Muscle layer of colon (tissue), 2 donors: ENCODE results near the gene DISC1.

Source experiments
- H3K27ac ChIP-seq: one replicate; pipeline ENCODE4 v1.7.0; 2013; ENCODE audit warnings: low read depth, mild to moderate bottlenecking, low read length, moderate library complexity
- H3K27me3 ChIP-seq, 2 donors: one replicate each; pipeline ENCODE4 v1.7.0; 2013; ENCODE audit warnings: low read length in 2 of 2, mild to moderate bottlenecking in 2 of 2; ENCODE audit not compliant: insufficient read depth in 2 of 2, control insufficient read depth in 1 of 2
- H3K36me3 ChIP-seq: one replicate; pipeline ENCODE4 v1.7.0; 2013; ENCODE audit warnings: mild to moderate bottlenecking, low read length; ENCODE audit not compliant: insufficient read depth
- H3K4me1 ChIP-seq: one replicate; pipeline ENCODE4 v1.7.0; 2013; ENCODE audit warnings: mild to moderate bottlenecking, low read length; ENCODE audit not compliant: insufficient read depth
- H3K4me3 ChIP-seq, 2 donors: one replicate each; pipeline ENCODE4 v1.7.0; 2013; ENCODE audit warnings: low read length in 2 of 2, low read depth in 1 of 2, mild to moderate bottlenecking in 1 of 2, moderate library complexity in 1 of 2
- H3K9ac ChIP-seq: one replicate; pipeline ENCODE4 v1.7.0; 2013; ENCODE audit warnings: low read length
- H3K9me3 ChIP-seq: one replicate; pipeline ENCODE4 v1.7.0; 2013; ENCODE audit warnings: mild to moderate bottlenecking, low read length
- donor health status: abdominal sarcoma.
- donor health status: Adenocarcinoma of cecum.

The DISC1 gene

DNA sequence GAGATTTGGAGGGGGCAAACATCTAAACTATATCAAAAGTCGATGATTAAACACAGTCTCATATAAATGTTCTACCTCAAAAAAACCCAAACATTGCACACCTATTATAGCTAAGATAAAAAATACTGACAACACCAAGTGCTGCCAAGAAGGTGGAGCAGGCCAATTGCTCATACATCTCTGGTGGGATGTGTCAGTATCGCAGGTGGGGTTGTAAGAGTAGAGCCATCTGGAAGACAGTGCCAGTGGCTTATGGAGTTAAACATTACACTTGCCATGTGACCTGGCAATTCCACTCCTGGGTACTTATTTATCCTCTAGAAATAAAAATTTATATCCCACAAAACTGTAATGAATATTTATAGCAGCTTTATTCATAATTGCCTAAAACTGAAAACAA lies 213.4 kb downstream of the DISC1 start:
- Histone ChIP-seq H3K27me3 (no peaks in the 10 kb centered on the region), H3K9ac (no peak overlapping the region), H3K27ac (no peak overlapping the region), H3K4me3 (no peak overlapping the region), H3K9me3 (no peaks in the 10 kb centered on the region), H3K36me3 (no peaks in the 10 kb centered on the region), H3K4me1 (no peaks in the 10 kb centered on the region)

DNA sequence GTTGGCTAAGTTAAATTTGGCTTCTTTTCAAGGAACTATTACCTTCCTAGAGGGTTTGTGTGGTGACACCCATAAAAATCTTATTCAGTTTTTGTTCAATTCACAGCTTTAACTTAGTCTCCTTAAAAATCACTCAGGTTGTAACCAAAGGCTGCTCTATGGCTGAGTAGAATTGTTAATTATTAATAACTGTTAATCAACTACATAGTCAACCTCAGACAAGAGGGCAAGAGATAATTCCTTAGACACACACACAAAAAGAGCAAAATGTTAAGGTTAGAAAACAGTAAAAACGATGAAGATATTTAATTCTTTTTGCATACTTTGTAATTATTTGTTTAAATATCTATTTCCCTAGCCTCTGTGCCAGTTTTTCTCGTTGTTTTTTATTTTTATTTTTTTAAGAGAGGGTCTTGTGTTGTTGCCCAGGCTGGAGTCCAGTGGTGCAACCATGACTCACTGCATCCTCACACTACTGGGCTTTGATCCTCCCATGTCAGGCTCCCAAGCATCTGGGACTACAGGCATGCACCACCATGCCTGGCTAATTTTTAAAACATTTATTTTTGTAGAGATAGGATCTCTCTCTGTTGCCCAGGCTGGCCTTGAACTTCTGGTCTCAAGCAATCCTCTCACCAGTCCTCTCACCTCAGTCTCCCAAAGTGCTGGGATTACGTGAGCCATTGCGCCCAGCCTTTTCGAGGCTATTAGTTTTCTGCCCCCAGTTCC lies 215.2 kb downstream of the DISC1 start:
- Histone ChIP-seq H3K4me3 (no peak overlapping the region), H3K36me3 (no peaks in the 10 kb centered on the region), H3K9me3 (no peaks in the 10 kb centered on the region), H3K27ac (no peak overlapping the region), H3K27me3 (no peaks in the 10 kb centered on the region), H3K4me1 (no peaks in the 10 kb centered on the region), H3K9ac (no peak overlapping the region)

DNA sequence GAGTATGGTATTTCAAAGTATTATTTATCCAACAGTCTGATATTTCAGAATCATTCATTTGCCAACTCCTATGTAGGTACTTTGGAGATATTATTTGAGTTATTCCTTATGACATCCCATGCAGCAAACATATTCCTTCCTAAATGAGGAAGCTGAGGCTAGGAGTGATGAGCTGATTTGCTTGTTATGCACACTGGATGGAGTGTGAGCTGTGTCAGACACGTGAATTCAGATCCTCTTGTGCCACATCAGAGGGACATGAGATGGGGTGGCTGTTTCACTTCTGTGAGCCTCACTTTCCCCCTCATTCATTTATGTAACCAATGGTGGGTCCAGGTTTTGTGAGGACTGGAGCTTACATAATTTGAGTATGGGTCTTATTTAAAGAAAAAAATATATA lies 215.9 kb downstream of the DISC1 start:
- Histone ChIP-seq H3K4me3 (no peak overlapping the region), H3K9me3 (no peaks in the 10 kb centered on the region)

DNA sequence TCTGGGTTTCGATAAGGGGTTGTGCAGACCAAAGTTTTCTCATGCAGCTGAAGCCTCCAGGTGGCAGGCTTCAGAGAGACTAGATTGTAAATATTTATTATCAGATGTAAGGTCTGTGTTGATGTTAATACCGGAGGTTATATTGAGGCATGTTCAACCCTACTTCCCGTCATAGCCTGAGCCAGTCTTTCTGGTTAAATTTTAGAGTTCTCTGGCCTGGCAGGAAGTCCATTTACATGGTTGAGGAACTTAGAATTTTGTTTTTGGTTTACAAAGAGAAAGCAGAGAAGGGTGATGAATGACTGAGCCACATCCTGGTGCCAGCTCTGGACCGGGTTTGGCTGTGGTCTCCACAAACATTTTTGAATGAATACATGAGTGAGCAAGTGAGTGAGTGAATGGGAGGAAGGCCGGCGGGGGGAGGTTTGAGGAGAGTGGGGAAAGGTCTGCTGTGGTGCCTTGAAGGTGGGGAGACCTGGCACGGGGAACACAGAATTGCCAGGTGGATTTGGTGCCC lies 218.5 kb downstream of the DISC1 start:
- Histone ChIP-seq H3K9me3 (no peaks in the 10 kb centered on the region), H3K27me3 (no peaks in the 10 kb centered on the region), H3K36me3 (no peaks in the 10 kb centered on the region), H3K27ac (no peak overlapping the region), H3K4me1 (no peaks in the 10 kb centered on the region), H3K9ac (no peak overlapping the region), H3K4me3 (no peak overlapping the region)

More for the DNA sequence above, 215.9 kb downstream of the DISC1 start:
- Histone ChIP-seq H3K9ac (no peak overlapping the region), H3K4me1 (no peaks in the 10 kb centered on the region), H3K36me3 (no peaks in the 10 kb centered on the region), H3K27me3 (no peaks in the 10 kb centered on the region), H3K27ac (no peak overlapping the region)

DNA sequence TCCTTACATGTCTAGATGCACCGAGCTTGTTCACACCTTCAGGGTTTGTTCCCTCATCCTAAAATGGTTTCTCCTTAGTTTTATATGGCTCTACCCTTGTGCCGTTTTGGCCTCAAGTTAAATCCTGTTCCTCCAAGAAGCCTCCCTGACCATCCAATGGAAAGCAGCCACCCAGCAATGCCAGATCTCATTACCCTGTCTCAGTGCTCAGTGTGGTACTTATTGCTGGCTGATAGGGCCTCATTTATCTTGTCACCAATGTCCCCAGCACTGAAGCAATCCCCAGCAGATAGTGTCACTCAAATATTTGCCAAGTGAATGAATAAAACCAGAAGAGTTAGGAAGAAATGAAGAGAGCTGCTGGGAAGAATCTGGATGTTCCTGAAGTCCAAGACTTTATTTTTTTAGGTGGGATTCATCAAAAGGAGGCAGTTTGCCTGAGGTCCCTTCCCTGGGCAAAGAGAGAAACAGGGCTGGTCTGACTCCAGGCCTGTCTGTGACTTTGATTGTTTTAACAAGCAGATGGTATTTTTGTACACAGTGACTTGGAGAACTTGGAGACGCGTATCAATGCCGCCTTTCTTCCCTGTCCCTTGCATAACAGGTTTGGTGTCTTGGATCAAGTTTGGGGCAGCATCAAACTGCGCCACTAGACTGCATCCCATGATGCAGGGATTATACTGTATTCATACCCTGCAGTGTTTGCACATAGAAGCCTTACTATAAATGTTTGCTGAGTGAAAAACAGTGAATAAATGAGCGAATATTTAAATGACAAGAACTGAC lies 221.2 kb downstream of the DISC1 start:
- no peaks in the 10 kb centered on the region for H3K36me3 ChIP-seq
- no peaks in the 10 kb centered on the region for H3K9me3 ChIP-seq
- H3K27me3 ChIP-seq: no peaks in the 10 kb centered on the region
- no peak overlapping the region for H3K27ac ChIP-seq
- H3K4me1 ChIP-seq: no peaks in the 10 kb centered on the region
- no peak overlapping the region for H3K4me3 ChIP-seq
- no peak overlapping the region for H3K9ac ChIP-seq

DNA sequence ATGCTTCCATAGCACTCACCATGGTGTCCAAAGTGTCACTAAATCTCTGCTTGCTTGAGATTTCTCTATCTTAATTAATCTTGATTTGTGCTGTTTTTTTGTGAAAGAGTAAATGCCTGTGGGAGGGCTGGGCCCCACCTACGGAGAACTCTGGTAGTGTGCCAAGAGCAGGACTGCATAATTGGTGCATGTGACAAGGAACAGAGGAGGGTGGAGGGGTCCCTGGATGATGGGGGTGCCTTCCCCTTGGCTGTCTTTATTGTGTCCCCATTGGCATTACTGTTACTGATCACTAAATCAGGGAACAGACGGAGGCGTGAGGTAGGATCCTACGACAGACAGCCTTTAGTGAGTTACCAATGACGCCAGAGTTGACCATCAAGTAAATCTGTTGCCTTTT lies 223.4 kb downstream of the DISC1 start:
- H3K27me3 ChIP-seq: no peaks in the 10 kb centered on the region
- H3K4me1 ChIP-seq: no peaks in the 10 kb centered on the region
- no peaks in the 10 kb centered on the region for H3K36me3 ChIP-seq
- no peak overlapping the region for H3K9ac ChIP-seq
- no peak overlapping the region for H3K27ac ChIP-seq
- H3K9me3 ChIP-seq: no peaks in the 10 kb centered on the region
- H3K4me3 ChIP-seq: no peak overlapping the region

DNA sequence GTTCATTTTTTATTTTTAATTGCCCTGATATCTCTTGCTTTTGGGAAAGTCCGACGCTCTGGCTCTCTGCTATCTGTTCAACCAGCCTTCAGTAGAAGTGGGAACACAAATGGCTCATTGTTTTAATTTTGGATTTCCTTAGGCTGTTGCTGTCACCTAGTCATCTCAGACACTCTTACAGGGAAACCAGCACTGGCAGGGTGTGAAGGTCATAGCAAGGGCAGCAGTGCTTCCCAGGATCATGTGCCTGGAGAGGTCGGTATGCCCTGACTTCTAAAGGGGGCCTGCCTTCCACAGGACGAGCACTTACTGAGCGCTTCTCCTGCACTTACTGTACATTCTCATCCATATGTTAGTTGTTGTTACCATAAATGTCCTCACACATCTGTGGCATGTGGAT lies 224.2 kb downstream of the DISC1 start:
- H3K4me1 ChIP-seq: no peaks in the 10 kb centered on the region
- no peak overlapping the region for H3K4me3 ChIP-seq
- H3K27me3 ChIP-seq: no peaks in the 10 kb centered on the region
- no peaks in the 10 kb centered on the region for H3K9me3 ChIP-seq
- H3K27ac ChIP-seq: no peak overlapping the region
- H3K9ac ChIP-seq: no peak overlapping the region
- H3K36me3 ChIP-seq: no peaks in the 10 kb centered on the region

DNA sequence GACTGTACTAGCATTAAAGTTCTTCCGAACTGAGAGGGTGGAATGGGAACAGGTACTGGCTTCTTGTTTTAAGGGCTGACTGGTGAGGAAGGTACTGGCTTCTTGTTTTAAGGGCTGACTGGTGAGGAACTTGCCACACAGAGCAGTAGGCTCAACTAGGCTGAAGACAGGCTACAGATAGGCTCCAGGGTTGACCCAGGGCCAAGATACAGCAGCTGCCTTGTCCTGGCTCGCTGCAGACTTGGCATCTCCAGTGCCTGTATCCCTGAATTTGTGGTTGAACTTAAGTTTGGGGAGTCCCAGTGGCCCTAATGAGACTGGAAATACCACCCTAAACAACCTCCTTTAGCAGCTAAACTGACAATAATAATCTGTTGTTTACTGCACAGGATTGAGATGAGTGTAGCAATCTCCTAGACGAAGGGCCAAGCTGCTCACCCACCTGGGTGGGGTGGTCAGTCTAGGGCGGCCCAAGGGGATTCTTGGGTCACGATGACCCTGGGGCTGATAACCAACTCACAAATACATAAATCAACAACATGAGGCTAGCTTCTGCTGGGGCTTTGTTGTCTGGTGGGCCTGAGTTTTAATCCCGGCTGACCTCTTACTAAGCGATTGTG lies 227.1 kb downstream of the DISC1 start:
- no peaks in the 10 kb centered on the region for H3K27me3 ChIP-seq
- no peaks in the 10 kb centered on the region for H3K4me1 ChIP-seq
- no peak overlapping the region for H3K9ac ChIP-seq
- no peaks in the 10 kb centered on the region for H3K36me3 ChIP-seq
- no peak overlapping the region for H3K4me3 ChIP-seq
- no peak overlapping the region for H3K27ac ChIP-seq
- H3K9me3 ChIP-seq: no peaks in the 10 kb centered on the region

DNA sequence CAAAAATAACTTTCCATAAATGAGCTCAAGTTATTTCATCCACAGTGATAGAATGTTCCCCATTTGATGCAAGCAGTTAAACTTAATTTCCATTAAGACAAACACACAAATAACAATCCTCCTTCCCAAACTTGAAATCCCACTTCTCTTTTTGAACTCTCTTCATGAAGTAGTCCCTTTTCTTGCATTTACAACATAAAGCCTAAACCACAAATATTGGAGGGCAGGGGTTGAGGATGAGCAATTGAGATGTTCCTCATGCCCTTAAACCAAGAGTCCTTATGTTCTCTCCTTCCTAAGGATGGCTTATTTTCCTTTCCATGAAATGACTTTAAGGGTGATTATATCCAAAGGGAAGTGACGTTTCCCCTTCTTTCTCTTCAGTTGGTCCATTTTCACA lies 228.8 kb downstream of the DISC1 start:
- Histone ChIP-seq H3K4me1 (no peaks in the 10 kb centered on the region), H3K36me3 (no peaks in the 10 kb centered on the region), H3K9ac (no peak overlapping the region), H3K27me3 (no peaks in the 10 kb centered on the region), H3K27ac (no peak overlapping the region), H3K9me3 (no peaks in the 10 kb centered on the region), H3K4me3 (no peak overlapping the region)

DNA sequence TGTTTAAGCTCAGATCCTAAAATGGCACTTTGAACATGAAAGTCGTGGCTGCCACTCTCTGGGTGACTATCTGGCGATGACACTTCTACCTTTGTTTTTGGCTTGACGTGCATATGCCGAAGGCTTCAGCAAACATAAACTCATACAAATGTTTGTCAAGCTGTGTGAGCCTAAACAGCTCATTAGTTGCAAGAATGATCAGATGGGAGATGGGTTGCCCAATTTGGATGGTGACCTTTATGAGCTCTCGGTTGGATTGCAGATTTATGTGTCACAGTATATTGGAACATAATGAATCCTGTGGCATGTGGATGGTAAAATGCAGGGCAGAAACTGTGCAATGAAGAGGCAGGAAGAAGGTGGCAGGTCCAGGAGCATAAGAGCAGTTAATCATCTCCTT lies 229.3 kb downstream of the DISC1 start:
- no peaks in the 10 kb centered on the region for H3K4me1 ChIP-seq
- no peak overlapping the region for H3K4me3 ChIP-seq
- H3K27me3 ChIP-seq: no peaks in the 10 kb centered on the region
- no peak overlapping the region for H3K27ac ChIP-seq
- no peak overlapping the region for H3K9ac ChIP-seq
- H3K9me3 ChIP-seq: no peaks in the 10 kb centered on the region
- H3K36me3 ChIP-seq: no peaks in the 10 kb centered on the region

DNA sequence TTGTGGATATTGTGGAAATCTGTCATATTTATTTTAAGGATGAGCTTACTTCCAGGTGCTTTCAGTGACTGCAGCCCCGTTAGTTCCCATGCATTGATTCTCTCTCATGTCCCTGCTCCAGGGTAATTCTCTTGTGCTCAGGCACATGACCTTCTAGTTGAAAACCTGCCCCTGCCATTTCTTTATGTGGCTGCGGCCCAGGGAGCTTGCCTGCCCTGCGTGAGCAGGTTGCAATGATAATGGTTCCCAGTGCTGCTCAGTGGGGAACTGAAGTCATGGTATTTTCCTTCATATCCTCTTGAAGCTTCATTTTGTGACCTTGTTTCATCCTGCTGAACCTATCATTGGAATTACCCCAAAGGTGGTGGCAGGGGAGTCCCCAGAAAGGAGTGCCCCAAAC lies 229.8 kb downstream of the DISC1 start:
- no peak overlapping the region for H3K27ac ChIP-seq
- H3K4me1 ChIP-seq: no peaks in the 10 kb centered on the region
- H3K27me3 ChIP-seq: no peaks in the 10 kb centered on the region
- no peak overlapping the region for H3K9ac ChIP-seq
- no peak overlapping the region for H3K4me3 ChIP-seq
- H3K9me3 ChIP-seq: no peaks in the 10 kb centered on the region
- no peaks in the 10 kb centered on the region for H3K36me3 ChIP-seq
